Activated CD4-positive, CD25-positive, alpha-beta regulatory T cell treated with anti-CD3 and anti-CD28 coated beads, Interleukin-2, amount 50 U/mL, for 16 hours (primary cell): ENCODE measurements around the gene CALY.

Experiments
- DNase-seq: peaks from one replicate; pipeline ENCODE4 v3.0.0-alpha.2; 2020; ENCODE audit warnings: low read depth, low spot score

The CALY gene

DNA sequence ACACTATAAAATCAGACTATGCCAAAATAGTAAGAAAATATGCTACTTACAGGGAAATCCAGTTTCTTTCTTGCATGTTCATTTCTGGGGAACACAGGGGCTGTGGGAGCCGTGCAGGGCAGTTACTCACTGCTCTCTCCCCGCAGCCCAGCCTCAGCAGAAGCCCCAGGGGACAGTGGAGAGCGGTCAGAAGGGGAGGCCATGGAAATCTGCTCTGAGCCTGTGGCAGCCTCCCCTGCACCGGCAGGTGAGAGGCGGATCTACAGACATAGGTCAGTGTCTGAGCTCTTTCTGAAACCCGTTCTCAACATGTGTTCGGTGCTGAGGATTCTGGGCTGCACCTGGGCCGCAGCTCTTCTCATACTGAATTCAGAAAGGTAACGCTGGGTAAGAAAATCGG, 25.1 kb downstream of the CALY start:
- DNase-seq = no peak

DNA sequence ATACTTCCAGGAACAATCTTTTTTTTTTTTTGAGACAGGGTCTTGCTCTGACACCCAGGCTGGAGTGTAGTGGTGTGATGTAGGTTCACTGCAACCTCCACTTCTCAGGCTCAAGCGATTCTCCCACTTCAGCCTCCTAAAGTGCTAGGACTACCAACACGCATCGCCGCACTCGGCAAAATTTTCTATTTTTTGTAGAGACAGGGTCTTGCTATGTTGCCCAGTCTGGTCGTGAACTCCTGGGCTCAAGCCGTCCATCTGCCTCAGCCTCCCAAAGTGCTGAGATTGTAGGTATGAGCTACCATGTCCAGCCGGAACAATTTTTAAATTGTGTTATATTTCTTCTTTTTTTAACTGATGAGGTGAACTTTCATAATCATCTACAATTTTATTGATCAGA, 25.9 kb downstream of the CALY start:
- no peak for DNase-seq

DNA sequence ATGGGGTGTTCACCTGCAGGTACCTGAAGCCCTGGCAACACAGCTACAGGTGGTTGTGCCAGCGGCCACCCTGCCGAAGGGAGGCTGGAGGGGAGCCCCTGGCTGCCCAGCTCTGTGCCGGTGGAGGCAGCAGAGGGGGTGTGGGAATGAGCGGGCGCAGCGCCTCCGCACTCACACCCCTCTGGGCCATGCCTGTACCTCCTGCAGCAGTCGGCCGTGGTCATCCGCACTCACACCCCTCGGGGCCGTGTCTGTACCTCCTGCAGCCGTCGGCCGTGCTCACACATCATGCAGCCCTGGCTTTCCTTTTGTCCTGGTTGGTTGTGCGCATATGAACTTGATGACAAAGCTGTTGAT, 26.3 kb downstream of the CALY start:
- no peak for DNase-seq

GRCh38 chr10:133309720-133310398, 26.8 kb downstream of the CALY start:
- DNase-seq = no peak

DNA sequence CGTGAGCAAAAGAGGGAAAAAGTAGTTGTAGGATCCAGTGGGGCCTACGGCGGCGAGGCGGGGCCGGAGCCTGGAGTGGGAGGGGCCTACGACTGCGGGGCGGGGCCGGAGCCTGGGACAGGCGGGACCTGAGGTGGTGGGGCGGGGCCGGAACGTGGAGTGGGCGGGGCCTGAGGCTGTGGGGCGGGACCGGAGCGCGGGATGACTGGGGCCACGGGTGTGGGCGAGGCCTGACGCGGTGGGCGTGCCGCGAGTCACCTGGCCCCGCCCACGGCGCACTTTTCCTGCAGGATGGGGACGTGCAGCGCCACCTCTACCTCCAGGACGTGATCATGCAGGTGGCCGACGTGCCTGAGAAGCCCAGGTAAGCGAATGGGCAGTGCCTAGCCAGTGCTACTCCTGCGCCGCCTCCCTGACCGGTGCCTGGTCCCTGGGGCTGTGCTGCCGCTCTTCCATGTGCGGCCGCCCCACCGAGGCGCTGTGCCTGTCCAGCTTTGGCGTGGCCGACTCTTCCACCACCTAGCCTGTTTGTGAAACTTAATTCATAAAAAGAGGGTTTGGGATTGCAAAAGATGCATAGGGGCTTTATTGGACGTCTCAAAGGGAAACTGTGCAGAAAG, 27.5 kb downstream of the CALY start:
- peak; percentile 78 for DNase-seq

DNA sequence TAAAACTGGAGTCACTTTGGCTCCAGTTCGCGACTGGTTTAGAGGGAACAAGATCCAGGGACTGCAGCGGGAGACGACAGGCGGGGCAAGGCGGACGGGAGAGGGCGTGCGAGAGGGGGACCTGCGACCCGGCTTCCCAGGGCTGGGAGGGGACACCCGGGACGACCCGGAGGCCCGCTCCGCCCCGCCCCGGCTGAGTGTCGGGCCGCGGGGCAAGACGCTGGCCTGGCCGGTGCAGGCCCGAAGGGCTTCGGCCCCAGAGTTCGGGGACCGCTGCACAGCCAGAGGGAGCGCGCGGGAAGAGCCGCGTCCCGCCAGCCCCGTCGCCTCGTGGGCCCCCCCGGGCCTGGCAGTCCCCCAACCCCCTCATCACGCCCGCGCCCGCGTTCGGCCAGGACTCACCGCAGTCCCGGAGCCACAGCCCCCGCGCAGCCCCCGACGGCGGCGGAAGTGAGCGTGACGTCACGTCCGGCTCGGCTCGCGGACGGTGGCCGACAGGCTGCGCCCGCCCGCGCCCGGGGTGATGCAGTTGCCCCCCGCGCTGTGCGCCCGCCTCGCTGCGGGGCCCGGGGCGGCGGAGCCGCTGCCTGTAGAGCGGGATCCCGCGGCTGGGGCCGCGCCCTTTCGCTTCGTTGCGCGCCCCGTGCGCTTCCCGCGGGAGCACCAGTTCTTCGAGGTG, 28.1 kb downstream of the CALY start, which contains the start of the genes TUBGCP2 and ZNF511:
TSS of gene TUBGCP2 (minus strand) at position 452 of the 679 bp plus-strand sequence. CDS start 5,931 bp downstream, outside the sequence.
TSS of gene ZNF511 (plus strand) at position 494 of the 679 bp plus-strand sequence. CDS start at position 524, 30 bp downstream.
- DNase-seq = peak; percentile 76

GRCh38 chr10:133307776-133308420, 28.8 kb downstream of the CALY start:
- peak; percentile 76 for DNase-seq

DNA sequence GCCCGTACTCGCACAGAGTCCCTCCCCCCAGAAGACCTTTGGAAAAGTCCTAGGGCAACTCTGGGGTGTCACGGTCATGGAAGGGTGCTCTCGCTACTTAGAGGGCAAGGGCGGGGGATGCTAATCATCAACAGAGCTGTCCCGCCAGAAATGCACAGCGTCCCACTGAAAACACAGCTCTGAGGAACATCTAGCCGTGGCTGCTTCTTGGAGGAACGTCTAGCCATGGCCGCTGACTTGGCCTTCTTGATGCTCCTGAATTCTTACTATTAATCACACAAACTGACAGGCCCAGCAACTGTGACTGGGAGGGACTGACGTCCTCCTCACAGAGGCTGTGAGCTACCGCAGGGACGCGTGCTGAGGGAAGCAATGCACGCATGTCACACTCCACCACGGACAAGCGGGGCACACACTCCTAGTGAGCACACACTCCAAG, 29.7 kb downstream of the CALY start:
- no peak for DNase-seq

- DNase-seq = no peak
These were observed 30.6 kb downstream of the CALY start for GRCh38 chr10:133306097-133306476.

DNA sequence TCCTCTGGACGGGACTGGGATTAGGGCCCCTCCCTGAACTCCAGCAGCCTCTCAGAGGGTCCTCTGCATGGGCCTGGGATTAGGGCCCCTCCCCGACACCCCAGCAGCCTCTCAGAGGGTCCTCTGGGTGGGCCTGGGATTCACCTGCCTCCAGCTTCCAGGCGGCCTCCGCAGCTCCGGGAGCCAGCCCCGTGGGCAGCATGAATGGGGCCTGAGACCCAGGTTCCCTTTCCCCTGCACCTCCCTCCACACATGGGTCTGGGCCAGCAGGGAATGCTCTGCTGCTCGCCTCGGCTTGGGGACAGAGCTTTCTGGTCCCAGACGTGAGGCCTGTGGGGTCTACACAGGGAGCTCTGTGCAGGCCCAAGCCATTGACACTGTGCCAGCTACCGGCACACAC, 33.5 kb downstream of the CALY start:
- no peak for DNase-seq

DNA sequence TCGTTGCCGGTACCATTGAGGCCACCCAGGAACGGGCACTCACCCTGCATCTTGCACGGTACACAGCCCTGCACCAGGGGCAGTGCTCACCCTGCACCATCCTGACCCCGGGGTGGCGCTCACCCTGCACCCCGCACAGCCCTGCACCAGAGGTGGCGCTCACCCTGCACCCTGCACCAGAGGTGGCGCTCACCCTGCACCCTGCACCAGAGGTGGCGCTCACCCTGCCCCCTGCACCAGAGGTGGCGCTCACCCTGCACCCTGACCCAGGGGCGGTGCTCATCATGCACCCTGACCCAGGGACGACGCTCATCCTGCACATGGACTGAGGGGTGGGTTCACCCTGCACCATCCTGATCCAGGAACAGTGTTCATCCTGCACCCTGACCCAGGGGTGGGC, 34.5 kb downstream of the CALY start:
- DNase-seq = no peak

DNA sequence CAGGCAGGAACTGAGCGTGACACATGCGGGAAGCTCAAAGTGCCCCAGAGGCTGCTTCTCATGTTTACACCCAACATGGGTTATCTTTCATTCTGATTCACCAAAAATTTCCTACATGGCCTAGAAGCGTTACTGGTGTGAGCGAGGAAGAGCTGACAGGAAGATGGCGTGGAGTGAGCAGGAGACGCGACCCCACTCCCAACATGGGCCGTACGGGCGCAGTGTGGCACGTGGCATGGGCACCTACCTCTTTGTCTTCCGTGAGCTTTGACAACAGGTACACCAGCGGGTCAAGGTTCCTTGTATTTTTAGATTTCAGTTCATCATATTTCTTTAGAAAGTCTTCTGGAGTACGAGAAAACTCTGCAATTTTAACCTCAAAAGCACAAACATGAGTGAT, 37.0 kb downstream of the CALY start:
- DNase-seq = no peak

GRCh38 chr10:133299224-133299623, 37.5 kb downstream of the CALY start:
- no peak for DNase-seq

GRCh38 chr10:133298466-133298865, 38.2 kb downstream of the CALY start:
- no peak for DNase-seq

DNA sequence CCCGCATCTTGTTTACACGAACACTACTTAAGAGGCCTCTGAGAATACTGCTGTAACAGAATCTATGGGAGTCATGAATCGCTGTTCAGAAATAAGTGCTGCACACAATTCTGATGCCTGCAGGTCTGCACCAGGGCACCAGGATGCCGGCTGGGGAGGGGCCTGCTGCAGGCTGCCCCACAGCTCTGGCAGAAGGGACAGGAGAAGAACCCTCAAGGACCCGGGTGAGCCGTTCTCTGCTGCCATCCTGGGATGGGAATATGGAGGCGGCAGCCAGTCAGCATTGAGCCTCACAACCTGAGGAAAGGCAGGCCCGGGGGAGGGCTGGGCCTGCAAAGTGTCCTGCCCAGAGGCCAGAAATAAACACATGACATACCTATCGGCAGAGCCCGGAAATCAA, 39.2 kb downstream of the CALY start:
- DNase-seq = no peak

DNA sequence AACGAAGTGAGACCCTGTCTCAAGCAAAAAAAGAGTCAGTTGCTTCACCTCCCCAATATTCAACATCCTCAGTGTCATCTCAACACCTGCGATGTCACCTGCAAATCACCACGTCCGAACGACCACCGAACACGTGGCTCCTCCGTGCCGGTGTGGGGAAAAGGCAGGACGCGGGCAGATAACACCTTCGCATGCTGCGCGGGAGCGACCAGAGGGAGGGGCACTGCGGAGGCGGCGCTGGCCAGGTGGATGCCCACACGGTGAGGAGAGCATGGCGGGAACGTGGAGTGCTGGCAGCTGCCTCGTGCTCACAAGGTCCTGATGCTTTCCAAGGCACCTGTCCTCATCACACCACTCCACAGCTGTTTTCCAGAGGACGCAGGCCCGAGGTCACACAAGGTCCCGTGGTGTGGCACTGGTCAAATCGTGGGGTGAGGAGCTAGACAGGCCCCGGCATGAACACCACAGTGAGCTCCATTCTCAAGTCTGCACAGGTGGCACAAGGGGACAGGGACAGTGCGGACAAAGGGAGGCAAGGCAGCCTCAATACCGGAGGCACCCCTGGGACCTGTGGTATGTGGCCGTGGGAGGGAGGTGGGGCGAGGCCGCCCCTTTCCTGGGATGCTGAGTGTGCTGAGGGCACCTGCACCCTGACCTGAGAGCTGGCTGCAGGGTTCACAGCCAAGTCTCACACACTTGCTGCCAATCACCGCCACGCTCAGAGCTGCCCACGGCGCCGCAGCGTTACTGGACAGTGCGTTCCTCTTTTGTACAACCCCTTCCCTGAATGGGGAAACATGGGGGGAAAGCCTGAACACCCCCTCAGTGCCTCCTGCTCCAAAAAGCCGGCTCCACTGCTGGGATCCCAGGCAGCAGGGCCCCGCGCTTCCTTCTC, 41.0 kb downstream of the CALY start:
- no peak for DNase-seq

DNA sequence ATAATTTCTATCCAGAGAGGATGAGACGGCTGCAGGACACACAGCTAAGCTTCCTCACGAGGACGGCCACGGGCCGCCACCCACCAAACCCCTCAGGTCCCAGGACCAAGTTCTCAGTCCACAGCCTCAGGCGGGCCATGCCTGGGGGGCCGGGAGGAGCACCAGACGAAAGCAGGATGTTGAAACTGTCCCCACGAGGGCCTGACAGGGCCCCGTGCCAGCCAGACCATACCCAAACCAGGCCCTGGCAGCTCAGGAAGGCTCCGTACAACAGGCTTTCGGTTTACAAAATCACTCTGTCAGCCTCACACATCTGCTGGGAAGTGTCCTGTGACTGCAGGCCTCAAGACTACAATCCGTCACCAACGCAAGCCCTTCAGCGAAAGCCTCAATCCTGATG, 42.5 kb downstream of the CALY start:
- DNase-seq = no peak

GRCh38 chr10:133293810-133294119, 42.9 kb downstream of the CALY start:
- no peak for DNase-seq

DNA sequence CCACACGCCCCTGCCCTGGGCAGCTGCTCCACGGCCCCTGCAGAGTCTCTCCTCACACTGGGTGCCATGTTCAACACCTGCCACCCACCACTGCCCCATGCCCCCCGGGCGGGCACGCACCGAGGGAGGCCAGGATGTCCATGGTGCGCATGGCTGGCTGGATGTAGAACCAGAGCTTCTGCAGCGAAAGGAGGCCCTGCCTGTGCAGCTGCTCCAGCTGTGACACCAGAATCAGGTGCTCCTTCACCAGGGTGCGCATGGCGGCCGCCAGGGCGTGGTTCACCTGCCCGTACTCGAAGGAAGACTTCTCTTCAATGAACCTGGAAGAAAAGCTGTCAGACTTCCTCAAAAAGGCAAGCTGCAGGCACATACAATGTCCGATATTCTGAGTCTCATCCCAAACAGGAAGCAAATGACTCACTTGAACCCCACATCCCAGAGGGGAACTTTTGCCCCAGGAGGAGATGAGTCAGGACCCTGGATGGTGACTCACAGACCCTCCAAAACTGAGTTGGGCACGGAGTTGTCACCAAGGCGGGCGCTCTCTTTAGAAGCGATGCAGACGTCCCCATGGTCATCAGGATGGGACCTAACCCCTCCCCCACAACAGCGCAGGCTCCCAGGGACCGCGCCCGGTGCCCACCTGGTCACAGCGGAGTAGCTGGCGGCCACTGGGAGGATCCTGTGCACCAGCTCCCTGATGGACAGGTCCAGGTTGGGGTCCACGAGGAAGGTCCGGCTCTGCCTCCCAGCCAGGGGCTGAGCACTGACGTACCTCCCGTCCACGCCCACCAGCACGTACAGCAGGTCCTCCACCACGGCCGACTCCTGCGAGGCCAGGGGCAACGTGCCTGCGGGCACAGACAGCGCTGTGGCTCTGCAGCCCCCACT, 43.5 kb downstream of the CALY start:
- no peak for DNase-seq

DNA sequence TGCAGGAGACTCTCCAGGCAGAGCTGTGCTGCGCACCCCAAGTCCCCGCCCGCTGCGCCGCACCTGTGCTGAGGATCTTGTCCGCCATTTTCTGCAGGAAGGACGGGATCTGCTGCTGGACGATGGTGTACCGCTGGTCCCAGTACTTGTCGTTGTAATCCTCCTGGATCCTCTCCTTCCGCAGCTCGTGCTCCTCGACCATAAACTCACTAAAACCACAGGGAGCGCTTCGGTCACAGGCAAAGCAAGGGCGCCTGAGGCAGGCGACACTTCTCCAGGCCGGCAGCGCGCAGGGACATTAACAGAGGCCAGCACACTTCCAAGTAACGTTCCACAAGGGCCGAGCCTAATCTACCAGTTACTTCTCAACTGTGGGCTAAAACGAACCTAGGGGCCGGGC, 46.9 kb downstream of the CALY start:
- DNase-seq = no peak
